Calu3 (cell line): Measurements from ENCODE around the gene SLC22A4. TPM values are rescaled to one million over a fixed set of nuclear protein-coding genes. Genes with fewer than 3 reads are reported as not detected.

Source experiments
- BruUV-seq: library from RNA; stranded (reverse); fragments of 400-500 nt; replicated peaks from 2 replicates; lab custom pipeline; 2021; lab: Mats Ljungman, UMichigan
- CTCF ChIA-PET: fragments of 300-600 bp; sonication (Branson Sonifier 250); formaldehyde crosslinking; loops from one replicate; lab custom pipeline; 2022; ENCODE audit warnings: antibody characterized with exemption; lab: Charles Lee
- DNase-seq: peaks from one replicate; pipeline ENCODE4 v3.0.0; 2022
- H3K27ac Mint-ChIP-seq: one replicate; pipeline ENCODE4 v1.8.0; 2022; ENCODE audit warnings: mixed read lengths; ENCODE audit not compliant: unreplicated experiment
- H3K27me3 Mint-ChIP-seq: one replicate; pipeline ENCODE4 v1.8.0; 2022; ENCODE audit warnings: mixed read lengths; ENCODE audit not compliant: unreplicated experiment
- H3K36me3 Mint-ChIP-seq: one replicate; pipeline ENCODE4 v1.8.0; 2022; ENCODE audit warnings: mild to moderate bottlenecking, moderate library complexity, mixed read lengths; ENCODE audit not compliant: insufficient read depth, unreplicated experiment
- H3K4me1 Mint-ChIP-seq: one replicate; pipeline ENCODE4 v1.8.0; 2022; ENCODE audit warnings: mild to moderate bottlenecking, low read depth, mixed read lengths; ENCODE audit not compliant: unreplicated experiment
- H3K4me3 Mint-ChIP-seq: one replicate; pipeline ENCODE4 v1.8.0; 2022; ENCODE audit warnings: mild to moderate bottlenecking, low read depth, moderate library complexity, mixed read lengths; ENCODE audit not compliant: unreplicated experiment
- H3K9me3 Mint-ChIP-seq: one replicate; pipeline ENCODE4 v1.8.0; 2022; ENCODE audit warnings: low read depth, mixed read lengths; ENCODE audit not compliant: unreplicated experiment
- CTCF ChIP-seq: fragments of 200-600 bp; IDR thresholded peaks from one replicate; pipeline ENCODE4 v1.8.0; 2022; ENCODE audit warnings: antibody characterized with exemption; ENCODE audit not compliant: unreplicated experiment
- intact Hi-C: fragments of 100-400 bp; cut with micrococcal nuclease; formaldehyde crosslinking; loops from one replicate; pipeline ENCODE4 v1.10.0; 2022; ENCODE audit not compliant: unreplicated experiment
- total RNA-seq: library from RNA; stranded (reverse); gene quantifications from 2 replicates; pipeline ENCODE4 v1.2.3, GENCODE V29; 2022

The SLC22A4 gene
- total RNA-seq, 1 experiment from 2014 or later = 3.1 TPM

- no peak for DNase-seq
- peaks cover 39% of the 10 kb centered on the region for H3K4me1 Mint-ChIP-seq
- TF ChIP-seq CTCF = no peak
- peak overlapping the region; percentile 74 for H3K4me3 Mint-ChIP-seq
- CTCF ChIA-PET = interaction anchor here (3.4 kb wide), 1 partner anchor 20 kb away, joined by 21 read pairs; no protein-coding TSS in a partner anchor
- no peaks in the 10 kb centered on the region for H3K9me3 Mint-ChIP-seq
- no peaks in the 10 kb centered on the region for H3K27me3 Mint-ChIP-seq
- BruUV-seq = TSS peak; percentile 17
- H3K36me3 Mint-ChIP-seq = peaks cover 26% of the 10 kb centered on the region
- intact Hi-C loops = no loop called here
- peak overlapping the region; percentile 58 for H3K27ac Mint-ChIP-seq
Measured at GRCh38 chr5:132258102-132259068, 35.8 kb upstream of the SLC22A4 start.

- Mint-ChIP-seq H3K36me3 (peaks cover 26% of the 10 kb centered on the region), H3K27ac (no peak overlapping the region), H3K4me3 (peak overlapping the region; percentile 74), H3K27me3 (no peaks in the 10 kb centered on the region), H3K4me1 (peaks cover 33% of the 10 kb centered on the region), H3K9me3 (no peaks in the 10 kb centered on the region)
- no peak for DNase-seq
- BruUV-seq = no TSS peak
- CTCF ChIA-PET = interaction anchor here (1.1 to 3.4 kb wide), 3 partner anchors 21 to 35 kb away, joined by 3 to 21 read pairs (median 8); partner anchors contain the start of genes P4HA2 and SLC22A4
- TF ChIP-seq CTCF = no peak
- intact Hi-C loops = no loop called here
Measured at GRCh38 chr5:132259069-132259851, 34.9 kb upstream of the SLC22A4 start.

- Mint-ChIP-seq H3K27ac (peak overlapping the region; percentile 61), H3K9me3 (no peaks in the 10 kb centered on the region), H3K4me3 (peak overlapping the region; percentile 42), H3K4me1 (peaks cover 41% of the 10 kb centered on the region), H3K36me3 (peaks cover 29% of the 10 kb centered on the region), H3K27me3 (no peaks in the 10 kb centered on the region)
- no TSS peak for BruUV-seq
- CTCF ChIA-PET = interaction anchor here (0.5 to 3.4 kb wide), 4 partner anchors 17 to 34 kb away, joined by 3 to 21 read pairs (median 6); partner anchors contain the start of genes P4HA2 and SLC22A4
- peak; percentile 40 for DNase-seq
- TF ChIP-seq CTCF = no peak
- intact Hi-C loops = no loop called here
Measured at GRCh38 chr5:132260051-132260450, 34.1 kb upstream of the SLC22A4 start.
